SK-N-SH (cell line): ENCODE measurements around the gene PHTF1. TPM values are rescaled to one million over a fixed set of nuclear protein-coding genes. Genes with fewer than 3 reads are reported as not detected.

Source experiments
- CTCF ChIA-PET: fragments of 300-600, 350-600 bp; formaldehyde crosslinking; extraction: SDS; loops from one replicate; lab custom pipeline; 2021; lab: Yijun Ruan, JAX
- POLR2A ChIA-PET: fragments of 350-600 bp; sonication (Branson Sonifier 250); formaldehyde crosslinking; extraction: SDS; loops from one replicate; lab custom pipeline; 2020; ENCODE audit warnings: antibody characterized with exemption, inconsistent platforms; lab: Yijun Ruan, JAX
- DNase-seq: peaks from one replicate; pipeline ENCODE4 v3.0.0; 2012
- H2AFZ ChIP-seq: fragments of 200-600 bp; sonication (generic); 2 replicates; pipeline ENCODE4 v1.8.1; 2016; ENCODE audit warnings: antibody characterized with exemption, mild to moderate bottlenecking, low read depth
- H3F3A ChIP-seq: fragments of 200-600 bp; sonication (generic); replicated peaks from 2 replicates; pipeline ENCODE3; 2016; ENCODE audit warnings: antibody characterized with exemption, mild to moderate bottlenecking; ENCODE audit not compliant: insufficient read depth
- H3K27ac ChIP-seq, 2 experiments: fragments of 200-500 bp in 1 of 2; fragments of 200-600 bp in 1 of 2; sonication (Bioruptor generic) in 1 of 2; sonication (generic), shearing (Covaris generic) in 1 of 2; 2 replicates each; pipeline versions ENCODE4 v1.5.1 to v1.6.1; 2014 to 2016; ENCODE audit warnings: low read depth in 2 of 2, inconsistent platforms in 1 of 2, low read length in 1 of 2, mild to moderate bottlenecking in 1 of 2, mixed read lengths in 1 of 2
- H3K27me3 ChIP-seq: fragments of 200-600 bp; sonication (generic), shearing (Covaris generic); 2 replicates; pipeline ENCODE4 v1.6.1; 2016; ENCODE audit warnings: mixed run types; ENCODE audit not compliant: insufficient read depth
- H3K36me3 ChIP-seq, 2 experiments: fragments of 200-500 bp in 1 of 2; fragments of 200-600 bp in 1 of 2; sonication (Bioruptor generic) in 1 of 2; sonication (generic) in 1 of 2; replicated peaks in 1 of 2; 2 replicates each; pipeline versions ENCODE3 to v1.5.1; 2014 to 2016; ENCODE audit warnings: low read length in 1 of 2, mild to moderate bottlenecking in 1 of 2; ENCODE audit not compliant: insufficient read depth in 2 of 2, control insufficient read depth in 1 of 2
- H3K4me1 ChIP-seq, 2 experiments: fragments of 200-500 bp in 1 of 2; fragments of 200-600 bp in 1 of 2; sonication (Bioruptor generic) in 1 of 2; sonication (generic), shearing (Covaris generic) in 1 of 2; 2 replicates each; pipeline versions ENCODE4 v1.5.1 to v1.6.1; 2014 to 2016; ENCODE audit warnings: low read depth in 1 of 2, low read length in 1 of 2, mixed run types in 1 of 2; ENCODE audit not compliant: insufficient read depth in 2 of 2, control insufficient read depth in 1 of 2
- H3K4me2 ChIP-seq: fragments of 200-600 bp; sonication (generic), shearing (Covaris generic); 2 replicates; pipeline ENCODE4 v1.6.1; 2017; ENCODE audit warnings: mixed run types
- H3K4me3 ChIP-seq, 2 experiments: fragments of 200-500 bp in 1 of 2; fragments of 200-600 bp in 1 of 2; sonication (Bioruptor generic) in 1 of 2; sonication (generic), shearing (Covaris generic) in 1 of 2; 2 replicates each; pipeline versions ENCODE4 v1.5.1 to v1.8.1; 2014 to 2016; ENCODE audit warnings: low read depth in 2 of 2, inconsistent platforms in 1 of 2, low read length in 1 of 2, mild to moderate bottlenecking in 1 of 2, mixed read lengths in 1 of 2, moderate library complexity in 1 of 2
- H3K79me2 ChIP-seq: fragments of 200-600 bp; sonication (generic); 2 replicates; pipeline ENCODE4 v1.8.1; 2017; ENCODE audit warnings: mild to moderate bottlenecking; ENCODE audit not compliant: insufficient read depth
- H3K9ac ChIP-seq: fragments of 200-600 bp; sonication (generic); 2 replicates; pipeline ENCODE4 v1.6.1; 2017; ENCODE audit warnings: mixed run types
- H3K9me2 ChIP-seq: fragments of 200-600 bp; sonication (generic); 2 replicates; pipeline ENCODE4 v1.6.1; 2017; ENCODE audit warnings: mixed run types
- H3K9me3 ChIP-seq: fragments of 200-600 bp; sonication (generic); 2 replicates; pipeline ENCODE4 v1.6.1; 2017; ENCODE audit warnings: mixed run types, mild to moderate bottlenecking, moderate library complexity
- H4K20me1 ChIP-seq: fragments of 200-600 bp; sonication (generic); 2 replicates; pipeline ENCODE4 v1.6.1; 2017; ENCODE audit warnings: mild to moderate bottlenecking, mixed run types; ENCODE audit not compliant: insufficient read depth
- CHD2 ChIP-seq: fragments of 150-350 bp; IDR thresholded peaks from 2 replicates; pipeline ENCODE4 v1.6.1; 2018; ENCODE audit warnings: low read length; ENCODE audit not compliant: partially characterized antibody
- CTCF ChIP-seq: fragments of 200-600 bp; sonication (generic); IDR thresholded peaks from 2 replicates; pipeline ENCODE4 v1.6.1; 2017; ENCODE audit warnings: antibody characterized with exemption, mild to moderate bottlenecking, moderate library complexity
- EZH2phosphoT487 ChIP-seq: fragments of 200-600 bp; sonication (generic); IDR thresholded peaks from 2 replicates; pipeline ENCODE4 v1.6.1; 2017; ENCODE audit warnings: low read depth, mixed run types, mild to moderate bottlenecking, antibody characterized with exemption, moderate library complexity, borderline replicate concordance
- FOSL2 ChIP-seq: IDR thresholded peaks from 2 replicates; pipeline ENCODE4 v1.4.0; 2012; ENCODE audit warnings: low read depth, mild to moderate bottlenecking, moderate library complexity, borderline replicate concordance
- GABPA ChIP-seq: IDR thresholded peaks from 2 replicates; pipeline ENCODE4 v1.4.0; 2012; ENCODE audit warnings: low read depth, mild to moderate bottlenecking
- GATA2 ChIP-seq: sonication (generic); formaldehyde crosslinking; IDR thresholded peaks from 2 replicates; pipeline ENCODE4 v1.5.0; 2020; ENCODE audit warnings: mild to moderate bottlenecking, missing genetic modification reagents
- JUND ChIP-seq: IDR thresholded peaks from 2 replicates; pipeline ENCODE4 v1.4.0; 2012
- MAX ChIP-seq: IDR thresholded peaks from 2 replicates; pipeline ENCODE4 v1.4.0; 2012; ENCODE audit warnings: low read depth
- MEF2A ChIP-seq: IDR thresholded peaks from 2 replicates; pipeline ENCODE4 v1.4.0; 2012; ENCODE audit warnings: low read depth, borderline replicate concordance
- MXI1 ChIP-seq: IDR thresholded peaks from 2 replicates; pipeline ENCODE4 v1.6.1; 2012; ENCODE audit warnings: mild to moderate bottlenecking, low read depth, low read length, improper control_type of control experiment
- RAD21 ChIP-seq: IDR thresholded peaks from 2 replicates; pipeline ENCODE4 v1.6.1; 2012; ENCODE audit warnings: mild to moderate bottlenecking, low read length
- RCOR1 ChIP-seq: fragments of 150-350 bp; IDR thresholded peaks from 2 replicates; pipeline ENCODE4 v1.6.1; 2017; ENCODE audit warnings: antibody characterized with exemption, low read length
- REST ChIP-seq: IDR thresholded peaks from 2 replicates; pipeline ENCODE4 v1.6.1; 2012; ENCODE audit warnings: mild to moderate bottlenecking, low read depth, low read length, moderate library complexity
- RFX5 ChIP-seq: IDR thresholded peaks from 2 replicates; pipeline ENCODE4 v1.6.1; 2012; ENCODE audit warnings: mild to moderate bottlenecking, improper control_type of control experiment, low read length
- RXRA ChIP-seq: IDR thresholded peaks from 2 replicates; pipeline ENCODE4 v1.4.0; 2012; ENCODE audit warnings: low read depth, mild to moderate bottlenecking, borderline replicate concordance
- SMC3 ChIP-seq: IDR thresholded peaks from 2 replicates; pipeline ENCODE4 v1.6.1; 2012; ENCODE audit warnings: low read depth, low read length, improper control_type of control experiment
- TEAD4 ChIP-seq: IDR thresholded peaks from 2 replicates; pipeline ENCODE4 v1.4.0; 2012; ENCODE audit warnings: mild to moderate bottlenecking, borderline replicate concordance; ENCODE audit not compliant: insufficient read depth
- USF1 ChIP-seq: IDR thresholded peaks from 2 replicates; pipeline ENCODE4 v1.4.0; 2012; ENCODE audit warnings: low read depth, borderline replicate concordance
- USF2 ChIP-seq: fragments of 150-350 bp; IDR thresholded peaks from 2 replicates; pipeline ENCODE4 v1.6.1; 2017; ENCODE audit warnings: antibody characterized with exemption, low read length, low read depth, borderline replicate concordance
- YY1 ChIP-seq: IDR thresholded peaks from 2 replicates; pipeline ENCODE4 v1.4.0; 2012; ENCODE audit warnings: low read depth, mild to moderate bottlenecking
- WGBS: methylation state at CpG from one replicate; pipeline ENCODE4 v1.1.6; 2017; ENCODE audit warnings: low lambda C conversion rate; 5-methylcytosine and 5-hydroxymethylcytosine counted together
- polyA plus RNA-seq, 3 experiments: library from polyadenylated mRNA; depleted of rRNA; stranded (reverse); fragments of >200 nt; gene quantifications; 2 replicates each; pipeline ENCODE4 v1.2.3, GENCODE V29; 2012

The PHTF1 gene
- polyA plus RNA-seq, 1 of the 3 experiments (the other 2 are of a cell fraction), result 10.8 TPM

GRCh38 chr1:113659035-113659434 is 100.3 kb downstream of the PHTF1 start:
- no peak overlapping the region; a peak in 1 of 4 replicates for H3K4me3 ChIP-seq
- peaks cover 14% of the 10 kb centered on the region for H3F3A ChIP-seq
- H3K4me1 ChIP-seq, result peaks cover 0 to 16% of the 10 kb centered on the region in 2 experiments; a peak in 2 of 4 replicates
- H3K9me3 ChIP-seq, result no peaks in the 10 kb centered on the region
- H3K4me2 ChIP-seq, result peak overlapping the region; percentile 33; the same call in 1 of the 2 replicates
- TF ChIP-seq TEAD4 (no peak), CTCF (no peak), RCOR1 (no peak), RAD21 (no peak), USF1 (no peak), MEF2A (no peak), USF2 (no peak), JUND (no peak), SMC3 (no peak), REST (no peak), GATA2 (CRISPR knock-in tag) (no peak), MAX (no peak), FOSL2 (no peak), RXRA (no peak), YY1 (no peak), CHD2 (no peak), EZH2phosphoT487 (no peak), GABPA (no peak), RFX5 (no peak), MXI1 (no peak)
- H3K9ac ChIP-seq, result no peak overlapping the region
- CTCF ChIA-PET, result interaction anchor here (0.6 to 1.0 kb wide), 2 partner anchors 518 to 550 kb away, joined by 3 to 4 read pairs; no protein-coding TSS in a partner anchor
- no peaks in the 10 kb centered on the region for H3K27me3 ChIP-seq
- no peaks in the 10 kb centered on the region for H4K20me1 ChIP-seq
- H3K27ac ChIP-seq, result peak overlapping the region; percentile 16 to 34; a peak in 3 of 4 replicates
- WGBS, result 80% methylated on average over 5 of the region's 9 CpGs
- no peaks in the 10 kb centered on the region for H3K79me2 ChIP-seq
- H3K9me2 ChIP-seq, result no peaks in the 10 kb centered on the region
- DNase-seq, result no peak
- no peak overlapping the region for H2AFZ ChIP-seq
- H3K36me3 ChIP-seq, result peaks cover 14 to 37% of the 10 kb centered on the region in 2 experiments
- POLR2A ChIA-PET, result no interaction called here
